ENCODE measurements around the gene SCARB1.

Gene SCARB1

GRCh38 chr12:124730455-124730932, 133.2 kb downstream of the SCARB1 start:
- DNase-seq (ENCODE audit: low spot score) = no peak

DNA sequence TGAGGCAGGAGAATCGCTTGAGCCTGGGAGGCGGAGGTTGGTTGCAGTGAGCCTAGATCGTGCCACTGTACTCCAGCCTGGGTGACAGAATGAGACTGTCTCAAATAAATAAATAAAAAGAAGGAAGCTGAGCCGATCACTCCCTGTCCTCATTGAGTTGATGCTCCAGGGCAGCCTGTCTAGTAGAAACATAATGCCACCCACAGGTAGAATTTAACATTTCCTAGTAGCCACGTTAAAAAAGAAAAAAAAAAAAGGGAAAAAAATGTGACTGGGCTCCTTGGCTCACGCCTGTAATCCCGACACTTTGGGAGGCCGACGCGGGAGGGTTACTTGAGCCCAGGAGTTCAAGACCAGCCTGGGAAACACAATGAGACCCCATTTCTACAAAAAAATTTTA, 135.7 kb downstream of the SCARB1 start:
- DNase-seq (ENCODE audit: low spot score) = no peak

- DNase-seq (ENCODE audit: low spot score) = no peak
Observed at GRCh38 chr12:124727264-124727800, 136.3 kb downstream of the SCARB1 start.

All from iPS-NIHi11 (cell line).